Mesothelial cell of epicardium (in vitro differentiated cells): ENCODE measurements around the gene MIGA2. TPM values are rescaled to one million over a fixed set of nuclear protein-coding genes. Genes with fewer than 3 reads are reported as not detected.

Experiments
- DNase-seq, 2 experiments: peaks; one replicate each; pipeline ENCODE4 v3.0.0; 2021; ENCODE audit warnings: low spot score in 2 of 2; ENCODE audit not compliant: unreplicated experiment in 2 of 2
- H3K27ac Mint-ChIP-seq: 2 replicates; pipeline ENCODE4 v1.8.0; 2021; ENCODE audit warnings: mixed read lengths
- H3K27me3 Mint-ChIP-seq: 2 replicates; pipeline ENCODE4 v1.8.0; 2021; ENCODE audit warnings: low read depth, mixed read lengths
- H3K36me3 Mint-ChIP-seq: 2 replicates; pipeline ENCODE4 v1.8.0; 2021; ENCODE audit warnings: mixed read lengths
- H3K4me1 Mint-ChIP-seq: 2 replicates; pipeline ENCODE4 v1.8.0; 2021; ENCODE audit warnings: mixed read lengths
- H3K4me3 Mint-ChIP-seq: 2 replicates; pipeline ENCODE4 v1.8.0; 2021; ENCODE audit warnings: mild to moderate bottlenecking, moderate library complexity, mixed read lengths
- H3K9me3 Mint-ChIP-seq: 2 replicates; pipeline ENCODE4 v1.8.0; 2021; ENCODE audit warnings: mixed read lengths
- total RNA-seq: library from RNA; stranded (reverse); gene quantifications from 3 replicates; pipeline ENCODE4 v1.2.1, GENCODE V29; 2021
- TF ChIP-seq, protein P1 (sequence below): fragments of 200-600 bp; sonication (generic); IDR thresholded peaks from one replicate; pipeline ENCODE4 v1.5.0; 2021; ENCODE audit warnings: antibody characterized with exemption; ENCODE audit not compliant: unreplicated experiment

MIGA2 gene
- total RNA-seq, 1 donor from 2014 or later = 37.9 TPM

- Mint-ChIP-seq H3K27ac (no peak overlapping the region), H3K9me3 (no peaks in the 10 kb centered on the region), H3K4me3 (no peak overlapping the region), H3K36me3 (peaks cover 19% of the 10 kb centered on the region), H3K4me1 (no peaks in the 10 kb centered on the region), H3K27me3 (no peaks in the 10 kb centered on the region)
- TF ChIP-seq, protein P1, sequence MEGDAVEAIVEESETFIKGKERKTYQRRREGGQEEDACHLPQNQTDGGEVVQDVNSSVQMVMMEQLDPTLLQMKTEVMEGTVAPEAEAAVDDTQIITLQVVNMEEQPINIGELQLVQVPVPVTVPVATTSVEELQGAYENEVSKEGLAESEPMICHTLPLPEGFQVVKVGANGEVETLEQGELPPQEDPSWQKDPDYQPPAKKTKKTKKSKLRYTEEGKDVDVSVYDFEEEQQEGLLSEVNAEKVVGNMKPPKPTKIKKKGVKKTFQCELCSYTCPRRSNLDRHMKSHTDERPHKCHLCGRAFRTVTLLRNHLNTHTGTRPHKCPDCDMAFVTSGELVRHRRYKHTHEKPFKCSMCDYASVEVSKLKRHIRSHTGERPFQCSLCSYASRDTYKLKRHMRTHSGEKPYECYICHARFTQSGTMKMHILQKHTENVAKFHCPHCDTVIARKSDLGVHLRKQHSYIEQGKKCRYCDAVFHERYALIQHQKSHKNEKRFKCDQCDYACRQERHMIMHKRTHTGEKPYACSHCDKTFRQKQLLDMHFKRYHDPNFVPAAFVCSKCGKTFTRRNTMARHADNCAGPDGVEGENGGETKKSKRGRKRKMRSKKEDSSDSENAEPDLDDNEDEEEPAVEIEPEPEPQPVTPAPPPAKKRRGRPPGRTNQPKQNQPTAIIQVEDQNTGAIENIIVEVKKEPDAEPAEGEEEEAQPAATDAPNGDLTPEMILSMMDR = no peak
- DNase-seq = no peak
These were observed 24.6 kb downstream of the MIGA2 start for GRCh38 chr9:129060991-129061390.

DNA sequence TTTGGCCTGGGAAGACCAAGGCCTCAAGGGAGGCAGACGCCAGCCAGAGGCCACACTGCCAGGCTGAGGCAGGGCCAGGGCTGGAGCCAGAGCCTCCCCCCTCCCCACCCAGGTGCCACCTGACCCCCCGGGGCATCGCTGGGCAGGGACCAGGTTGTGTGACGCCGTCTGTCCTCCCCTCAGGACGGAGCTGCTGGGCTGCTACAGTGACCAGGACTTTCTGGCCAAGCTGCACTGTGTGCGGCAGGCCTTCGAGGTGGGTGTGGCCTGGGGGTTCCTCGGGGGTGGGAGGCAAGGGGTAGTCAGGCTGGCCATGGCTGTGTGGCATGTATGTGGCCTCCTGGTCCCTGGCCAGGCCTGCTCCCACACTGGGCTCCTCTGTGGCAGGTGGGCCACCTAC, 26.6 kb downstream of the MIGA2 start:
- DNase-seq = no peak
- H3K4me3 Mint-ChIP-seq = no peak overlapping the region
- TF ChIP-seq, protein P1 = no peak
- no peaks in the 10 kb centered on the region for H3K9me3 Mint-ChIP-seq
- H3K27ac Mint-ChIP-seq = no peak overlapping the region
- peaks cover 17% of the 10 kb centered on the region for H3K36me3 Mint-ChIP-seq
- H3K27me3 Mint-ChIP-seq = no peaks in the 10 kb centered on the region
- no peaks in the 10 kb centered on the region for H3K4me1 Mint-ChIP-seq

DNA sequence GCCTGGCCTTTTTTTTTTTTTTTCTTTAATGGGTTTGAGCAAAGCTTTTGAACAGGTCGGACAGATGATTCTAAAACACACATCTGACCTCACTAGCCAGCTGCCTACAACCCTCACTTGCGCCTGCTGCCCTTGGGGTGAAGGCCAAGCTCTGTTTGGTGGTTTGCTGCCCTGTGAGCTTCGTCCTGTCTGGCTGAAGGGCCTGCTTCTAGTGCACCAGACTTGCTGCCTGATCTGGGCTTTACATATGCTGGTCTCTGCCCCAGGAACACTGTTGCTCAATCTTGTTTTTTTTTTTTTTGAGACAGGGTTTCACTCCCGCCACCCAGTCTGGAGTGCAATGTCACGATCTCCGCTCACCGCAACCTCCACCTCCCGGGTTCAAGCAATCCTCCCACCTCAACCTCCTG, 28.1 kb downstream of the MIGA2 start:
- Mint-ChIP-seq H3K27me3 (no peaks in the 10 kb centered on the region), H3K27ac (no peak overlapping the region), H3K9me3 (no peaks in the 10 kb centered on the region), H3K4me3 (no peak overlapping the region), H3K36me3 (peaks cover 21% of the 10 kb centered on the region), H3K4me1 (no peaks in the 10 kb centered on the region)
- TF ChIP-seq, protein P1 = no peak
- DNase-seq = no peak

- TF ChIP-seq, protein P1 = no peak
- Mint-ChIP-seq H3K36me3 (peaks cover 15% of the 10 kb centered on the region), H3K27me3 (no peaks in the 10 kb centered on the region), H3K4me1 (no peaks in the 10 kb centered on the region), H3K27ac (no peak overlapping the region), H3K9me3 (no peaks in the 10 kb centered on the region), H3K4me3 (no peak overlapping the region)
- DNase-seq = no peak
These were observed 31.7 kb downstream of the MIGA2 start for GRCh38 chr9:129068110-129068509.

DNA sequence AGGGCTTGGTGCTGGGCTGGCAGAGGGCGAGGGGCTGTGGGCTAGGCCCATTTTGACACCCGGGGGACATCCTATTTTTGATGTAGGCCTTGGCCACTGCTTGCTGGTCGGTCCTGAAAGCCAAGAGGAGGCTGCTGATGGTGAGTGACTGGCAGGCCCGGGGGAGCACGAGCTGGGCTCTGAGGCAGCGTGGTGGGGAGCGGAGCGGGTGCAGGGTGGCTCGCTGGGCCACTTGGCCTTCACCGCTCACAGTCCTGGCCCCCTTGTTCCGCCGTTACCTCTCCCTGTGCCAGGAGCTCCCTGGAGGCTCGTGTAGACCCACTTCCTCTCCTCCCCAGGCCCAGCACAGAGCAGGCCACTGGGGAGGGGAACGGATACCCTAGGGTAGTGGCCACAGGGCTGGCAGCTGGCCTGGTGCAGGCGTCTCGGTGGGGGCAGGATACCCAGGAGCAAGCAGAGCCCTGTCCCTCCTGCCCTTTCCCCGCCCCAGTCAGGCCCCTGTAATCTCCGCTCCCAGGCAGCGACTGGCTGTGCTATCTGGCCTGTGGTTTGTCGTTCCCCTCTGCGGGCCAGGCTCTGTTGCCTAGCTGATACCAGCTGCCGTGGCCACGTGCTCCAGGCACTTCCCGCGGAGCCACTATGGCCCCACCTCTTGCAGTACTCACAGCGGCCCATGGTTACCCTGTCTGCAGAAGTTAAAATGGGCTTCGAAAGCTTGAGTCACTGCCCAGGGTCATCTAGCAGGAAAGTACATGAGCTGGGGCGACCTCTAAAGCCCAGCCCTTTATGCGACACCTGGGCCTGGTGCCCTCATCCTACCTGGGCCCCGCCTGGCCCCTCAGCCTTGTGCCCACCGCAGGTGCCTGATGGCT, 32.8 kb downstream of the MIGA2 start:
- no peaks in the 10 kb centered on the region for H3K27me3 Mint-ChIP-seq
- no peaks in the 10 kb centered on the region for H3K4me1 Mint-ChIP-seq
- TF ChIP-seq, protein P1 = no peak
- no peaks in the 10 kb centered on the region for H3K9me3 Mint-ChIP-seq
- H3K4me3 Mint-ChIP-seq = no peak overlapping the region
- H3K36me3 Mint-ChIP-seq = peaks cover 11% of the 10 kb centered on the region
- no peak for DNase-seq
- H3K27ac Mint-ChIP-seq = no peak overlapping the region
